Ammon's horn (tissue), 1 donor: Measurements from ENCODE around the gene ADAMTSL3.

Experiments
- DNase-seq: peaks from one replicate; pipeline ENCODE4 v3.0.0-alpha.2; 2016; ENCODE audit warnings: low spot score

ADAMTSL3 gene

GRCh38 chr15:83653639-83654378, at the start of gene ADAMTSL3:
TSS of gene ADAMTSL3 (plus strand) at chr15:83654123. CDS start at chr15:83655762, 1,639 bp downstream.
- peak; percentile 34 for DNase-seq

GRCh38 chr15:83604549-83604948, 49.4 kb upstream of the ADAMTSL3 start:
- no peak for DNase-seq

- DNase-seq = no peak
Observed at GRCh38 chr15:83605111-83605945, 48.6 kb upstream of the ADAMTSL3 start.

- no peak for DNase-seq
Observed at GRCh38 chr15:83610132-83610531, 43.8 kb upstream of the ADAMTSL3 start.

GRCh38 chr15:83610901-83611685, 42.8 kb upstream of the ADAMTSL3 start:
- DNase-seq = no peak

GRCh38 chr15:83612226-83612625, 41.7 kb upstream of the ADAMTSL3 start:
- no peak for DNase-seq

GRCh38 chr15:83612898-83613635, 40.9 kb upstream of the ADAMTSL3 start:
- peak; percentile 8 for DNase-seq

- DNase-seq = peak; percentile 7
Observed at GRCh38 chr15:83613714-83614113, 40.2 kb upstream of the ADAMTSL3 start.

- no peak for DNase-seq
Observed at GRCh38 chr15:83616840-83617239, 37.1 kb upstream of the ADAMTSL3 start.

- DNase-seq = no peak
Observed at GRCh38 chr15:83626171-83626802, 27.6 kb upstream of the ADAMTSL3 start.

- DNase-seq = no peak
Observed at GRCh38 chr15:83631534-83631933, 22.4 kb upstream of the ADAMTSL3 start.

GRCh38 chr15:83643201-83643600, 10.7 kb upstream of the ADAMTSL3 start:
- no peak for DNase-seq

- no peak for DNase-seq
Observed at GRCh38 chr15:83644439-83644838, 9.5 kb upstream of the ADAMTSL3 start.

GRCh38 chr15:83650831-83651230, 3.1 kb upstream of the ADAMTSL3 start:
- no peak for DNase-seq

GRCh38 chr15:83651541-83651940, 2.4 kb upstream of the ADAMTSL3 start:
- DNase-seq = no peak

GRCh38 chr15:83652626-83653204, 1.2 kb upstream of the ADAMTSL3 start:
- no peak for DNase-seq

- DNase-seq = no peak
Observed at GRCh38 chr15:83653288-83653638, 660 bp upstream of the ADAMTSL3 start.

- DNase-seq = no peak
Observed at GRCh38 chr15:83654379-83655236, 685 bp downstream of the ADAMTSL3 start.

GRCh38 chr15:83655237-83655616, 1.3 kb downstream of the ADAMTSL3 start:
- no peak for DNase-seq

- DNase-seq = no peak
Observed at GRCh38 chr15:83656192-83656591, 2.3 kb downstream of the ADAMTSL3 start.
